ENCODE results near the gene TTC13.

GRCh38 chr1:231013391-231014015 is 34.8 kb upstream of the TTC13 start:
- TF ChIP-seq CTCF (IDR thresholded peaks at IDR 0.05), result no peak
- no peak for TF ChIP-seq POLR2A (IDR thresholded peaks at IDR 0.05)

Measured in thyroid gland (tissue), 4 donors.